Peyer's patch (tissue), 4 donors: ENCODE results near the gene HIC2. TPM values are rescaled to one million over a fixed set of nuclear protein-coding genes. Genes with fewer than 3 reads are reported as not detected.
"Not testable (repeated sequence)": the region's sequence is repeated elsewhere in the genome, so short reads cannot be mapped to it uniquely, and the experiment has no call there.

Experiments
- DNase-seq, 3 donors: peaks; one replicate each; pipeline ENCODE4 v3.0.0-alpha.2; 2017 to 2019
- H3K27ac ChIP-seq, 4 donors: fragments of 200-600 bp; sonication (generic); one replicate each; pipeline ENCODE4 v1.5.1; 2016 to 2019
- H3K27me3 ChIP-seq, 2 donors: fragments of 200-600 bp; sonication (generic); one replicate each; pipeline ENCODE4 v1.5.1; 2019
- H3K36me3 ChIP-seq, 3 donors: fragments of 200-600 bp; sonication (generic); one replicate each; pipeline ENCODE4 v1.5.1; 2016 to 2019
- H3K4me1 ChIP-seq, 4 donors: fragments of 200-600 bp; sonication (generic); one replicate each; pipeline ENCODE4 v1.5.1; 2016 to 2019
- H3K4me3 ChIP-seq, 4 donors: fragments of 200-600 bp; sonication (generic); 1 replicate in 3 of 4; 2 replicates in 1 of 4; pipeline ENCODE4 v1.5.1; 2016 to 2019; ENCODE audit warnings: mild to moderate bottlenecking in 1 of 4
- H3K9me3 ChIP-seq, 4 donors: fragments of 200-600 bp; sonication (generic); one replicate each; pipeline ENCODE4 v1.5.1; 2016 to 2019; ENCODE audit warnings: mild to moderate bottlenecking in 1 of 4
- CTCF ChIP-seq, 6 experiments: fragments of 450-650 bp in 4 of 6; fragments of 200-600 bp in 2 of 6; sonication (generic) in 1 of 6; IDR thresholded peaks; one replicate each; pipeline ENCODE4 v1.5.1; 2017 to 2019; ENCODE audit warnings: antibody characterized with exemption in 6 of 6, mild to moderate bottlenecking in 3 of 6, moderate library complexity in 1 of 6
- POLR2A ChIP-seq, 2 donors: fragments of 450-650 bp; IDR thresholded peaks; one replicate each; pipeline ENCODE4 v1.5.1; 2017; ENCODE audit warnings: antibody characterized with exemption in 2 of 2, mild to moderate bottlenecking in 2 of 2, moderate library complexity in 2 of 2
- total RNA-seq, 4 donors: library from RNA; depleted of rRNA; stranded (reverse); fragments of >200 nt; gene quantifications; one replicate each; pipeline ENCODE4 v1.1.0, GENCODE V29; 2016

Gene HIC2
- total RNA-seq, 4 donors from 2014 or later: 5.0 to 9.5 (median 7.4) TPM

GRCh38 chr22:21450320-21450831 lies 33.2 kb downstream of the HIC2 start:
- H3K27ac ChIP-seq: no peak overlapping the region
- no peaks in the 10 kb centered on the region for H3K9me3 ChIP-seq
- DNase-seq: peak in 1 of 3 donors; percentile 29
- H3K4me1 ChIP-seq: no peaks in the 10 kb centered on the region
- no peaks in the 10 kb centered on the region for H3K27me3 ChIP-seq
- TF ChIP-seq POLR2A (IDR thresholded peaks at IDR 0.05): no peak
- no peak for TF ChIP-seq CTCF (IDR thresholded peaks at IDR 0.05)
- peaks cover 0 to 21% (median 0%) of the 10 kb centered on the region in 3 donors for H3K36me3 ChIP-seq
- H3K4me3 ChIP-seq: no peak overlapping the region

GRCh38 chr22:21450858-21451353 lies 33.7 kb downstream of the HIC2 start:
- TF ChIP-seq POLR2A (IDR thresholded peaks at IDR 0.05) (no peak), CTCF (IDR thresholded peaks at IDR 0.05) (no peak)
- peak in 1 of 3 donors; percentile 28 for DNase-seq
- Histone ChIP-seq H3K4me1 (no peaks in the 10 kb centered on the region), H3K9me3 (no peaks in the 10 kb centered on the region), H3K4me3 (no peak overlapping the region), H3K27me3 (no peaks in the 10 kb centered on the region), H3K27ac (no peak overlapping the region), H3K36me3 (peaks cover 0 to 16% (median 0%) of the 10 kb centered on the region in 3 donors)

GRCh38 chr22:21451545-21452520 lies 34.7 kb downstream of the HIC2 start:
- DNase-seq: peak in 1 of 3 donors; percentile 34
- H3K36me3 ChIP-seq: peaks cover 0 to 6% (median 0%) of the 10 kb centered on the region in 3 donors
- H3K9me3 ChIP-seq: no peaks in the 10 kb centered on the region
- no peak for TF ChIP-seq POLR2A (IDR thresholded peaks at IDR 0.05)
- TF ChIP-seq CTCF (IDR thresholded peaks at IDR 0.05): no peak
- no peaks in the 10 kb centered on the region for H3K27me3 ChIP-seq
- no peaks in the 10 kb centered on the region for H3K4me1 ChIP-seq
- H3K27ac ChIP-seq: no peak overlapping the region
- no peak overlapping the region for H3K4me3 ChIP-seq

GRCh38 chr22:21452666-21453065 lies 35.5 kb downstream of the HIC2 start:
- H3K4me3 ChIP-seq: not testable (repeated sequence)

GRCh38 chr22:21454998-21455333 lies 37.8 kb downstream of the HIC2 start:
- not testable (repeated sequence) for H3K9me3 ChIP-seq, H3K27me3 ChIP-seq, H3K4me3 ChIP-seq, H3K4me1 ChIP-seq, H3K27ac ChIP-seq, H3K36me3 ChIP-seq
- peak in 1 of 3 donors; percentile 38 for DNase-seq

More at GRCh38 chr22:21452666-21453065, 35.5 kb downstream of the HIC2 start:
- H3K9me3 ChIP-seq, H3K4me1 ChIP-seq, H3K36me3 ChIP-seq, H3K27me3 ChIP-seq, H3K27ac ChIP-seq: not testable (repeated sequence)
- peak in 1 of 3 donors; percentile 9 for DNase-seq

- no peaks in the 10 kb centered on the region for H3K27me3 ChIP-seq
- no peaks in the 10 kb centered on the region for H3K4me1 ChIP-seq
- DNase-seq: peak in 1 of 3 donors; percentile 43
- H3K9me3 ChIP-seq: no peaks in the 10 kb centered on the region
- no peak overlapping the region for H3K27ac ChIP-seq
- TF ChIP-seq CTCF (IDR thresholded peaks at IDR 0.05): no peak
- no peak for TF ChIP-seq POLR2A (IDR thresholded peaks at IDR 0.05)
- no peaks in the 10 kb centered on the region for H3K36me3 ChIP-seq
- H3K4me3 ChIP-seq: no peak overlapping the region
Measured at GRCh38 chr22:21455334-21456089, 38.3 kb downstream of the HIC2 start.
